ENCODE data around the gene GHR.

GRCh38 chr5:42621242-42621641 is 198.0 kb downstream of the GHR start:
- TF ChIP-seq CTCF (IDR thresholded peaks at IDR 0.05 in 4 of 5, conservative IDR thresholded peaks at IDR 0.05 in 1 of 5) (no peak), POLR2A (IDR thresholded peaks at IDR 0.05) (no peak)
